GM11168 (cell line): Measurements from ENCODE around the gene DOCK1.
"Not testable (repeated sequence)": the region's sequence is repeated elsewhere in the genome, so short reads cannot be mapped to it uniquely, and the experiment has no call there.

ENCODE experiments used
- in situ Hi-C: fragments of 300-500 bp; cut with MboI; formaldehyde crosslinking; loops from one replicate; pipeline ENCODE4 v1.12.0; 2022; ENCODE audit warnings: low sequenced_read_pairs; ENCODE audit not compliant: unreplicated experiment

The DOCK1 gene

GRCh38 chr10:126904818-126905701 lies at the start of gene DOCK1:
DOCK1 (plus strand) TSS chr10:126905428; CDS start chr10:126905518, 90 bp downstream.
- in situ Hi-C loops, result no loop called here

GRCh38 chr10:126857178-126857806 lies 47.9 kb upstream of the DOCK1 start:
- in situ Hi-C loops, result no loop called here

- in situ Hi-C loops, result no loop called here
Observed at GRCh38 chr10:126867567-126868365, 37.5 kb upstream of the DOCK1 start.

- in situ Hi-C loops, result no loop called here
Observed at GRCh38 chr10:126868371-126868770, 36.9 kb upstream of the DOCK1 start.

- in situ Hi-C loops, result no loop called here
Observed at GRCh38 chr10:126872135-126872534, 33.1 kb upstream of the DOCK1 start.

GRCh38 chr10:126872768-126873167 lies 32.5 kb upstream of the DOCK1 start:
- in situ Hi-C loops, result no loop called here

GRCh38 chr10:126876456-126876855 lies 28.8 kb upstream of the DOCK1 start:
- in situ Hi-C loops, result no loop called here

- in situ Hi-C loops, result no loop called here
Observed at GRCh38 chr10:126877390-126877789, 27.8 kb upstream of the DOCK1 start.

- in situ Hi-C loops, result no loop called here
Observed at GRCh38 chr10:126878594-126878993, 26.6 kb upstream of the DOCK1 start.

GRCh38 chr10:126880926-126881325 lies 24.3 kb upstream of the DOCK1 start:
- in situ Hi-C loops, result no loop called here

GRCh38 chr10:126882055-126882454 lies 23.2 kb upstream of the DOCK1 start:
- in situ Hi-C loops, result not testable (repeated sequence)

GRCh38 chr10:126888436-126888835 lies 16.8 kb upstream of the DOCK1 start:
- in situ Hi-C loops, result not testable (repeated sequence)

- in situ Hi-C loops, result no loop called here
Observed at GRCh38 chr10:126889421-126889820, 15.8 kb upstream of the DOCK1 start.

- in situ Hi-C loops, result not testable (repeated sequence)
Observed at GRCh38 chr10:126890797-126891196, 14.4 kb upstream of the DOCK1 start.

- in situ Hi-C loops, result no loop called here
Observed at GRCh38 chr10:126892226-126893175, 12.7 kb upstream of the DOCK1 start.

GRCh38 chr10:126893206-126893605 lies 12.0 kb upstream of the DOCK1 start:
- in situ Hi-C loops, result no loop called here

- in situ Hi-C loops, result no loop called here
Observed at GRCh38 chr10:126893841-126894240, 11.4 kb upstream of the DOCK1 start.

GRCh38 chr10:126895214-126895781 lies 9.9 kb upstream of the DOCK1 start:
- in situ Hi-C loops, result no loop called here

GRCh38 chr10:126898460-126898859 lies 6.8 kb upstream of the DOCK1 start:
- in situ Hi-C loops, result no loop called here
